Ramos (cell line): ENCODE results near the gene MAP7D1.
"Not testable (repeated sequence)": the region's sequence is repeated elsewhere in the genome, so short reads cannot be mapped to it uniquely, and the experiment has no call there.

Experiments used
- in situ Hi-C: fragments of 300-500 bp; cut with MboI; formaldehyde crosslinking; loops from one replicate; pipeline ENCODE4 v1.14.3; 2022; ENCODE audit warnings: low sequenced_read_pairs; ENCODE audit not compliant: unreplicated experiment

The MAP7D1 gene

DNA sequence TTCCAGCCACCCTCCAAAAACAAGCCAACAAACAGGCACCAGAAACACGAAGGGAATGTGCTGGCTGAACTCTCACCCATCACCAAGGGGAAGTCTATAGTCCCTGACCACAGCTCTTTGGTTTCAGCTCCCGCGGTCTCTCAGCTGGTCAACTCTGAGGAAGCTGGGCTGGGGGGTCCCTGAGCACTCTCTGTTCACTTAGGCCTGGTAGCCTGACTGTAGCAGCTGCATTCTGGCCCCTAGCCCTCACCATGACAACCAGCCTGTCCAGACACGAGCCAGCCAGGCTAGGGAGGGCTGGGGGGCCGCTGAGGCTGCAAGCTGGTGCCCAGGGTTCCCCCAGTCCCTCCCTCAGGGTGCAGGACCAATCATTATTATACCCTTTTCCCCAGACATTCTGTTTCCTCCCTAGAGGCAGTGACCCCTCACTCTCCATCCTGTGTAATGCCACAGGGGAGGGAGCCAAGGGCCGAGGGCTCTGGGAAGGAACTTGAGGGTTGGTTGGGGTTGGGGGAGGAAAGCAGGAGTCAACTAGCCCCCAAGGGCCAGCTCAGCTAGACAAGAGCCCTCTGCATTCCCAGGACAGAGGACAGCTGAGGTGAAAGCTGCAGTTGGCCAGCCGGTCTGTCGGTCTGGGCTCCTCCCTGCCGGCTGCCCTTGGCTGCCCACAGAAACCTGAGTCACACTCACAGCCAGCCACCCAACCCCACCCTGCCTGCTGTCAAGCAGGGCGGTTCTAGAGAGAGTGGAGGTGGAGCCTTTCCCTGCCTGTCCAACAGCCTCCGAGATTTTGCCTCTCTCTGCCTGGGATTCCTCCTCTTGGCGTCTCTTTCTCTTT lies 5.4 kb upstream of the MAP7D1 start:
- in situ Hi-C loops, result loop anchor here (5.0 kb wide), 1 partner anchor 37 kb away; no protein-coding TSS in a partner anchor

DNA sequence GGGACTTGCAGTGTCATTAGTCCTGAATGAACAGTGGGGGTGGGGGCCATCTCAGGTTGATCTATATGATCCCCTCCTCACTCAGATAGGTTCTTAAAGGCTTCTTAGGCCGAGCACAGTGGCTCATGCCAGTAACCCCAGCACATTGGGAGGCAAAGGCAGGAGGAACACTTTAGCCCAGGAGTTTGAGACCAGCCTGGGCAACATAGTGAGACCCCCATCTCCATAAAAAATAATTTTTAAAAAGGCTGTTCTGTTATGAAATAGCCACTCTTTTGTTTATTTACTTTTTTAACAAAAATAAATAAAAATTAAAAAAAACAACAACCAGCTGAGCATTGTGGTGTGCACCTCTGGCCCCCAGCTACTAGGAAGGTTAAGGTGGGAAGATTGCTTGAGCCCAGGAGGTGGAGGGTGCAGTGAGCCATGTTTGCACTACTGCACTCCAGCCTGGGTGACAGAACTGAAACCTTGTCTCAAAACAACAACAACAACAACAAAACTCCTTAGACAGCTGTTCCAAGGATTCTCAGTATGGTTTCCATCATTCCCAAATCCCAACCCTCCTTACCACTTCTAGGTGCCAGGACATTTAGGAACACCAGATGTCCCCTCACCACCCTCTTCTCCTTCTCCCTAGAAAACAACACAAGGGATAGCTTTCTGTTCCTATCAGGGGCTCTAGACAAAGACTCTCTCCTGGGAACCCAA lies 4.7 kb upstream of the MAP7D1 start:
- in situ Hi-C loops, result loop anchor here (5.0 kb wide), 1 partner anchor 36 kb away; no protein-coding TSS in a partner anchor

DNA sequence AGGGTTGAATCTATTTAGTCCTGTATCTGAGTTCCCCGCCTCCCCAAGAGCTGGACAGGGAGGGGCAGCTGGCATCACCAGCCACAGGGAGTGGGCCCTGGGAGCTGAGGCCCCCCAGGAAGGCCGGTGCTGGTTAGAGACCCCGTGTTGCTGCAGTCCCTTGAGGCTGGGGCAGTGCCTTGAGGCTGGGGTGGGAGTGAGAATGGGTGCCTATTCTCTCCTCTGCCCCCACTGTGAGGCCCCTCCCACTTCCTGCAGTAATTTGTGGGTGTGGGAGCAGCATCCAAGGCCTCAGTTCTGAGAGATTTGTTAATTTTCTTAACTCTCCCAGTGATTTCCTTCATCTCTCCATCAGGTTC lies 4.1 kb upstream of the MAP7D1 start:
- in situ Hi-C loops, result loop anchor here (5.0 kb wide), 1 partner anchor 35 kb away; no protein-coding TSS in a partner anchor

DNA sequence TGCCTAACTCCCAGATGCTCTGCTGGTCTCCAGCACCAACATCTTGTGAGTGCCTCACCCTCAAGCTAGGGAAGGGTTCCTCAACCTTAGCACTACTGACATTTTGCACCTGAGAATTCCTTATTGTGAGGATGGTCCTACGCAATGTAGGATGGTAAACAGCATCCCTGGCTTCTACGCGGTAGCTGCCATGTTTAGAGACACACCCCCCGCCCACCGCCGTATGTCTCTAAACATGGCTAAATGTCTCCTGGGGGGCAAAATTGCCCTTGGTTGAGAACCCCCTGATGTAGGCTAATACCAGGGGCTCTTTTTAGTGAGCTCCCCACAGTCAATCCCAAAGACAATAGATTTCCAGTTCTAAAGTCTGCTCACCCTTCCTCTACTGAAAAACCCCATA lies 2.5 kb upstream of the MAP7D1 start:
- in situ Hi-C loops, result loop anchor here (5.0 kb wide), 1 partner anchor 34 kb away; no protein-coding TSS in a partner anchor

DNA sequence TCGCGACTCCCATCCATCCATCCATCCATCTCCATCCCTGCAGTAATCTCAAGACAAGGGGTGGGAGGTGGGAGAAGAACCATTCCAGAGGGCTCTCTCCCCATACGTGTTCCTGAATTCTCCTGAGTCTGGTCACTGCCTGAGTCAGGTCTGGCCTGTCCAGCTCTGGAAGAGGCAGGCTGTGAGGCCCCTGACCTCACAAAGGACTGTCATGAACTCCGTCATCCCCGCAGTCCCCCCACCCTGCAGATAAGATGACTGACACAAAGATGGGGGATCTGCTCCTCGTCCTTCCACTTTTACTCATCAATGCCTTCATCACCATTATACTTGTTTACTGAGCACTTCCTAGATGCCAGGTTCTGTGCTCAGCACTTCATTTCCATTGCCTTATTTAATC lies 1.6 kb upstream of the MAP7D1 start:
- in situ Hi-C loops, result loop anchor here (5.0 kb wide), 1 partner anchor 33 kb away; no protein-coding TSS in a partner anchor

DNA sequence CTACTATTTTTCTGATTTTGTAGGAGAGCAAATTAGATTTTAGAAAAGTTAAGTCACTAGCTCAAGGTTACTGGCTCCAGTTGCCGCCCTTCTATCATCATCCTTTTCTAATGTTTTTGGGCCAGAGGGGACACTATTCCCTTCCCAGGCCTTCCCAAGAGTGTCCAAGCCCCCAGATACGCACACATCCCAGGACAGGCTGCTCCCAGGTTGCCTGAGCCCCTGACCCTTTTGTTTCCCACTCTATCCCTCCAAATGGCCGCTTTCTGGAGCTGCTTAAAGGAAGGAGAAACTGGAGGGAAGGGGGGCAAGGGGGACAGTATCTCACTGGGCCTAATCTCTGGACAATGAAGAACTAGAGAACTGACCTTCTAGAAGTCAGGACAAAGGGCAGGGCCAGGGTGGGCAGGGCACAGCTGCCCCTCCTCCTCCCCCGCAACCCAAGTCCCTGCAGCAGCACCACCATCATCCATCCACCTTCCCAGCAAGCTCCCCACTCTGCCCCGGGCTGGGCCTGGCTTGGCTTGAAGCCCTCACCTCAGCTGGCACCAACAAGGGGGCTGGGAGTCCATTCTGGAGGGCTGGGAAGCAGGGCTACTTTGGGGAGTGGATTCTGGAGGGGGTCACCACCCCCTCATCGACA lies 1.1 kb upstream of the MAP7D1 start:
- in situ Hi-C loops, result loop anchor here (5.0 kb wide), 1 partner anchor 32 kb away; no protein-coding TSS in a partner anchor

DNA sequence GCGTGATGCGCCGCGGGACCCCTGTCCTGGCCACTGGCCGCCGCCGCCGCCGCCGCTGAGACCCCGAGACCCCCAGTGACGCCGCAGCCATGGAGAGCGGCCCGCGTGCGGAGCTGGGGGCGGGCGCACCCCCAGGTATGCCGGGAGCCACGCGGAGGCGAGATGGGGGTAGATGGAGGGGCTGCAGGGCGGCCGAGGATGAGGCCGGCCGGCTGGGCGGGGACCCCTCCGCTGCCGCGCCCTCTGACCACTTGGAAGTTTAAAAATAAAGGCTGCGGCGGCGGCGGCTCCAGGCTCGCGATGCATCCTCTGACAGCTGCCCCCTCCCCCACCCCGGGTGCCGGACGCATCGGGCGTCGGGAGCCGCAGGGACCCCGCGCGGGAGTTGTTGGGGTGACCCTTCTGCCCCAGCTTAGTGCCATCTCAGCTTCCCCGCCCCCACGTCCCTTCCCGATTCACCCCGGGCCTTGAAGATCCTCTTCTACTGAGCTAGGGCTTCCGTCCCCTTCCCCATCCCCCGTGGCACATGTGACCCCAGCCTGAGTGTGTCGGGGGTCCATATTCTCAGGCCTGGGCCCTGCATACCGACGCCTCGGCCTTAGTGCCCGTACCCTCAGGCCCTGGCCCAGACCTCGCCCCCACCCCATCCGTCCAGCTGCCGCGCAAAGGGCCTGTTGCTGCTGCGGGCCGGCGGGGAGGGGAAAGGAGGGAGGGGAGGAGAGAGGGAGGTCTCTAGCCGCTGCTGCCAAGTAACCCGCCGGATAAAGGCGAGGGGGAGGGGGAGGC lies 562 bp downstream of the MAP7D1 start:
- in situ Hi-C loops, result no loop called here

DNA sequence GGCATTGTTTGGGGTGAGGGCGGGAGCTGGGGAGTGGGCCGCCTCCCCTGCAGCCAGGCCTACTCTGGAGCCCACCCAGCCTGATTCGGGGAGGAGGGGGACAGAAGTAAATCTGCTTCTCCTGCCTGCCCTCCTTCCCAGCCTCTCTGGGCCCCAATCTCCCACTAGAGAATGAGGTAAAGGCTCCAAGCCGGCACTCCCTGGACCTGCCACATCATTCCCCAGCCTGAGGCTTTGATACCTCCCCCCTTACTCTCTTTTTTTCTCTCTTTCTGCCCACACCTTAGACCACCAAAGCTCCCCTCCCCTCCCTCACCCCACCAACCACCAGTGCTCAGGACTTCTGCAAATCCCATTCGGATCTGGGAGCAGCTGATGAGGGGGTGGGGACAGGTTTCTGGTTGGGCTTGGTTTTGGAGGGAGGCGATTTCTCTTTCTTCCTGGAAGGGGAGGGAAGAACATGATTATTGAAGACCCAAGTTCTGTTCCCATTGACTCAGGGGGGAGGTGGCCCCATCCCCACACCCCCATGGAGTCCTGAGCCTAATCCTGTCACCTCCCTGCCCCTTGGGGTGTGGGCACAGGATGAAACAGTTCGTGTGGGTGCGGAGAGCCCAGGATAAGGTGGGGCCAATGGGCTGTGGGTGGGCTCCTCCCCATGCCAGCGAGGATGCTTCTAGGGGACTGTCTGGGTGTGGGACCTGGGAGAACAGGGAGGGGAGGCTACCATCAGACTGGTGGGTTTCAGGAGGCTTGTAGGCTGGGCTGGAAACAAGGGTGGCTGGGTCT lies 1.3 kb downstream of the MAP7D1 start:
- in situ Hi-C loops, result no loop called here

DNA sequence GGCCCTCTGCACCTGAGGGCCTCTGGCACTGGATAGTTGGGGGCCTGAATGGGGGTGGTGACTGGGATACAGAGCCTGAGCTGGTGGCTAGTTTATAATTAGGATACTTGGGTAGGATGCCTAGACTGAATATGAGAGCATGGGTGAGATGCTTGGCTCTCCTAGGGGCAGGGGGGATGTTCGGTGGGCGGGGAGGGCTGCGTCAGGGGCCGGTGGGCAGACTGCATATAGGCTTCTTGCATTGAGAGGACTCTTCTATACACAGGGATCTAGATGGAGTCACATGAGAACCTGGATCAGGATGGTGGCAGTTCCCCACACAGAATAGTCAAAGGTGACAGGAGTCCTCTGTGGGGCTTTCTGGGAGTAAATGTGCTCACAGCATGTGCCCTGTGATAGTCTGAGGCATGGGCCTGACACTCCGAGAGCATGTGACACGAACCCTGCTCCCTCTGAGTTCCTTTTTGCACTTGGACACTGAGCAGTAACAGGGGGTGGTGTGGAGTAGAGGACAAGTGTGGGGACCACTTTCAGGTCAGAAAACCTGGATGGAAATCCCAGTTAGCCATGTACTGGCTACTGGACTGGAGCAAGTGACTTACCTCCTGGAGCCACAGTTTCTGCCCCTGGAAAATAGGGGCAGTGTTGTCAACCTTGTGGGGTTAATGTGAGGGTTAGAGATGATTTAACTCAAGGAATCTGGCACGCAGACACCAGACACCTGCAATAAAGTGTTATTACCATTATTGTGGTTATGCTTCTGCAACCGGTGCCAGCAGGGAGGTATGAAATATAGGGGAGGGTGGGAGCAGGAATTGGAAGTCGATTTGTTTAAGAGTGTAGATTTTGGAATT lies 2.2 kb downstream of the MAP7D1 start:
- in situ Hi-C loops, result no loop called here

DNA sequence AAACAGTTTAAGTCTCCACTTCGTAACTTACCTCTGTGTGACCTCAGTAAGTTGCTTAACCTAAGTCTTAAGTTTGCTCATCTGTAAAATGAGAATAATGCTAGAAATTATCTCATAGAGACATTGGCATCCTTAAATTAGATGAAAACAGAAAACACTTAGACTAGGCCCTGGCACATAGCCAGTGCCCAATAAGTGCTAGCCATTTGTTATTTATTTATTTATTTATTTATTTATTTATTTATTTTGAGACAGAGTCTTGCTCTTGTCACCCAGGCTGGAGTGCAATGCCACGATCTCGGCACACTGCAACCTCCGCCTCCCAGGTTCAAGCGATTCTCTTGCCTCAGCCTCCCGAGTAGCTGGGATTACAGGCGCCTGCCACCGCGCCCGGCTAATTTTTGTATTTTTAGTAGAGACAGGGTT lies 2.9 kb downstream of the MAP7D1 start:
- in situ Hi-C loops, result not testable (repeated sequence)

DNA sequence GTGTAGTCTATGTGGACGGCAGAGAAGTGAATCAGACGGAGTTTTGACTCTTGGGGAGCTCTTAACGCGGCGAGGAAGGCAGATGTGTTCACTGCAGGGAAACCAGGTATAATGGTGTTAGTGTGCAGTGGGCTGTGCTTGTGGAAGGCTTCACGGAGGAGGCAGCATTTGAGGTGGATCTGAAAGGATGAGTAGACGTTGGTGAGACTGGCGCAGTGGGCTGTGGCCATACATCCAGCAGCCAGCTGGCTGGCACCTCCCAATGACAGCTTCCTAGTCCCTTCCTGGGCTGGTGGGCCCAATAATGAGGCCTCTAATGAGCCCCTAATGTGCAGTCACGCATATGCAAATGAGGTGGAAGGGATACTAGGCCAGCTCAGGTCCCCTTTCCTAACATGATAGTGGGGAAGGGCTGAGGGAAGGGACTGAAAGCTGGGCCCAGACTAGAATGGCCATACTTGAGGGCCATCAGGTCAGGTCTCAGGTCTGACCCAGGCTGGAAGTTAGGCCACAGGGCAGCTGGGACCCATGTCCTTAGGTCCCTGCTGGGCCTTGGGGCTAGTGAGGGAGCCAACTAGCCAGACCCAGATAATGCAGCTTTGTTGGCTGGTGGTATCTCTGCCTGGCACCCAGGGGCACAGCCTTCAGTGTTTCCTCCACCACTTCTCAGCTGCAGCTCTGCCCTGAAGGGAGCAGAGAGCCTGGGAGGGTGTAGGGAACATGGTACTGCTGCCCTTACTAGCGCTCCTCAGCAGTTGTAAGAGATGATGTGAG lies 3.8 kb downstream of the MAP7D1 start:
- in situ Hi-C loops, result no loop called here

DNA sequence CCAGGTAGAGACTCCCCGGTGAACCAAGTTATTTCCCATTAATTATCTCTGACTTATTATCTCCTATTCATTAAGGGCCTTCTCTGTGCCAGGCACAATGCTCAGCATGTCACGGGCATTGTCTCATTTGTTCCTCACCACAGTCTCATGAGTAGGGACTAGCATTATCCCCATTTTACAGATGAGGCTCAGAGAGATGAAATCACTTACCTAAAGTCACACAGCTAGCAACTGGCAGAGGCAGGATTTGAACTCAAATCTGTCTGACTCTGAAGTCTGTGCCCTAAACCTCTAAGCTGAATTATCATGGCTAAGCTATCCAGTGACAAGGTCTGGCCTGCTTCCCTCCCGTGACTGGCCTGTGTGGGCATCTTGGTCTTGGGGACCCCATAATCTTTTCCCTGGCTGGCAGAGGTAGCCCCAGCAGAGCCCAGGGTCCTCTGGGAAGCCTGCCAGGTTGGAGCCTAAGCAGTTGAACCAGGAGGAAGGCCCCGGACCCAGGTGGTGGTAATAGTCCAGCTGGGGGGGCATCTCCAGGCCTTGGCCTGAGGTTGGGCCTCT lies 4.5 kb downstream of the MAP7D1 start:
- in situ Hi-C loops, result no loop called here

DNA sequence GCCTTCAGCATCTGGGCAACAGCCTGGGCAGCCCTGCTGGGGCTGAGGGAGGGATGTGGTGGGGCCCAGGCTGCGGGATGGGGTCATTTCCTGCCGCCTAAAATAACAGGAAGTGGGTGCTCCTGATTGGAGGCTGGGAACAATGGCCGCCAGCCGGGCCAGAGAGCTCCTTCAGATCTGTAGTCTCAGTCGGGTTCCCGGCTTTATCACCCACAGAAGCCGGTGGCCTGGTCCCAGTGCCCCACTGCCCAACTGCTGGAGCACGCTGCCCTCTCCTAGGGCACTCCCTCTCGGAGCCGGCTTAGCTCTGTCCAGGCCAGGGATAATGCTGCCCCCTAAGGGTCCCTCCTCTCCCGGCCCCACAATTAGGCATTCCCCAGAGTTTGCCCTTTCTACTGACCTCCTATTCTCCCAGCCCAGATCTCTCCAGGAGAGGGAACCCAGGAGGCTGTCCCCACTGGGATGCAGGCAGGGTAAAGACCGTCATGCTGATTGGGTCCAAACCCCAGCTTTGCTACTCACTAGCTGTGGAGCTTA lies 5.1 kb downstream of the MAP7D1 start:
- in situ Hi-C loops, result no loop called here

DNA sequence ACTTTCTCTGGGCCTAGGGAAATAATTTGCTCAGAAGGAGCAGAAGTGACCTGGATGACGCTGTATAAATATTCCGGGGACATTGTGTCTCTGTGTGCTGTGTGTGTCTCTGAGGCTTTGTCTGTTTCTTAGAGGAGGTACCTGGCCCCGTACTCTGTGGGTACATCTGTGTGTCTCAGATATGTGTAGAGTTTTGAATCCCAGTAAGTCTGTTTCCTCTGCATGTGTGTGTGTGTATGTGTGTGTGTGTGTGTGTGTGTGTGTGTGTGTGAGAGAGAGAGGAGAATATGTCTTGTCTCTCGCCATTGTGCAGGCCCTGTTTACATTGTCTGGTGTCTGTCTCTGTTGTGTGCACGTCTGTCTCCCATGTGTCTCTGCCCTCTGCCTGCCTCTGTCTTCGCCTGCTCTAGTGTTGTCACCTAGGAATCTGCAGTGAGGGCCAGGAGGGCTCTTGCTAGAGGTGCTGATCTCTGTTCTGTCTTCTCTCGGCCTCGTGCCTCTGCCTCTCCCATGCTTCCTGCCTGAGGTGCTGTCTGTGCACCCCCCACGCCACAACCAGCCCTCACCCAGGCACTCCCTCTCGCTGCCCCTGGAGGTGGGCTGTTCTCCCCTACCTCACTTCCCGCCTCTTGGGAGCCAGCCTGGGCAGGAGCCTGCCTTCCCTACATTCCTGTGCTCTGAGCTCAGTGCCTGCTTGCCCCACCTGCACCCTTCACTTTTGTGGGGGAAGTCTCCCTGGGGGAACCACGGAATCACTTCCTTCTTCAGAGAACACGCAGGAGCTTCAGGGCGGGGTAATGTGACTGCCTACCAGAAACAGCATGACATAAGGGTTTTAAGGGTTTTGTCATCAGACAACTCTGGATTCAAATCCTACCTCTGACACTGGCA lies 5.9 kb downstream of the MAP7D1 start:
- in situ Hi-C loops, result no loop called here

DNA sequence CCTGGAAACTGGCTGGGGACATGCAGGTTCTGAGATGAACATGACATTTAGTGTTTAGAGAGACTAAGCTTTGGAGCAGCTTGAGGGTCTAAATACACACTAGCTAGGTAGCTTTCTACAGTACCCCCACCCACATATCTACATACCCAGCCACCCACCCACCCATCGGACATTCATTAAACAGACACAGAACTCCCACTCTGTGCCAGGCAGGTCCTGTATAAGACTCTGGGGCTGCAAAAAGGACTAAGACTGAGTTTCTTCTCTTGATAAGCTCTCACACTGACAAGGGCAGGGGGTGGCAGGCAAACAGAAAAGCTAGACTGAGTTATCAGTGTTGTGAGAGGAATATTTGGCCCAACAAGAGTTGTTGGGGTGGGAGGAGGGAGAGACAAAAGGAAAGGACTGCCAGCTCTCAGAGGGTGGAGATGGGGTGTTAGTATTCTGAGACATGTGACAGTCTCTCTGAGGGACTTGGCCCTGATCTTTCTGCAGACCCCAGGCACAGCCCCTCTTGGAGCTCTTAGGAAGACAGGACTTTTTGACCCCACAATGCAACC lies 6.8 kb downstream of the MAP7D1 start:
- in situ Hi-C loops, result no loop called here

DNA sequence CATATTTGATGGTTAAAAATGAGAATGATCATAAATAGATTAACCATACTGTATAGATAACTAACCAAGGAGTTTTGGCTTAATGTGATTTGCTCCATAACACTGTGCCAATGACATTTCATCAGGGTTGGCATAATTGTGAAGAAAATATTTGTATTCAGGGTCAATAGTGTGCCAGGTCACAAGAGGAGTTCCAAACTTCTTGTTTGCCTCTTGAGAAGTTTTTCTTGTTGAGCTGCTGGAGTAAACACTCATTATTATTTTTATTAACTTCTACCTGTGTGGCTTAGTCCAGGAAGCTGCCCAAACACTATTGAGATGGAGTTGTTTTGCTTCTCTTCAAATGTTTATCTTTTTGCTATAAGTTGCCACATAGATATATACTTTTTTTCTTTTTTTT lies 7.5 kb downstream of the MAP7D1 start:
- in situ Hi-C loops, result no loop called here
